Adrenal gland (tissue), 12 donors: ENCODE data around the gene GIGYF2. TPM values are rescaled to one million over a fixed set of nuclear protein-coding genes. Genes with fewer than 3 reads are reported as not detected.

Source experiments
- DNase-seq, 7 donors: peaks; one replicate each; pipeline ENCODE4 v3.0.0-alpha.2; 2019 to 2020
- H3K27ac ChIP-seq, 5 donors: fragments of 200-600 bp; sonication (generic) in 4 of 5; 1 replicate in 3 of 5; 2 replicates in 2 of 5; pipeline versions ENCODE4 v1.5.1 to v1.8.0; 2016 to 2020; ENCODE audit warnings: mild to moderate bottlenecking in 1 of 5
- H3K27me3 ChIP-seq: fragments of 200-600 bp; 2 replicates; pipeline ENCODE4 v1.8.0; 2021
- H3K36me3 ChIP-seq, 2 donors: fragments of 200-600 bp; replicated peaks in 1 of 2; 1 replicate in 1 of 2; 2 replicates in 1 of 2; pipeline versions ENCODE4 v1.5.1 to v1.8.0; 2018 to 2022
- H3K4me1 ChIP-seq, 2 donors: fragments of 200-600 bp; replicated peaks in 1 of 2; 1 replicate in 1 of 2; 2 replicates in 1 of 2; pipeline versions ENCODE4 v1.5.1 to v1.8.0; 2018 to 2021
- H3K4me3 ChIP-seq, 4 donors: fragments of 200-600 bp; sonication (generic) in 3 of 4; one replicate each; pipeline ENCODE4 v1.5.1; 2016 to 2018
- H3K9me3 ChIP-seq, 3 donors: fragments of 200-600 bp; sonication (generic) in 1 of 3; replicated peaks in 1 of 3; 1 replicate in 2 of 3; 2 replicates in 1 of 3; pipeline versions ENCODE4 v1.5.1 to v1.8.0; 2016 to 2021
- CTCF ChIP-seq, 6 experiments: fragments of 450-650 bp in 4 of 6; fragments of 200-600 bp in 2 of 6; sonication (generic) in 1 of 6; IDR thresholded peaks; 1 replicate in 5 of 6; 2 replicates in 1 of 6; pipeline versions ENCODE4 v1.5.1 to v1.8.0; 2016 to 2021; ENCODE audit warnings: antibody characterized with exemption in 6 of 6, mild to moderate bottlenecking in 2 of 6, moderate library complexity in 1 of 6
- POLR2A ChIP-seq, 2 donors: fragments of 450-650 bp; IDR thresholded peaks; one replicate each; pipeline ENCODE4 v1.6.1; 2017; ENCODE audit warnings: antibody characterized with exemption in 2 of 2, mild to moderate bottlenecking in 2 of 2, moderate library complexity in 1 of 2
- WGBS, 4 donors: extraction: QIAGEN DNeasy Blood & Tissue Kit in 2 of 4; methylation state at CpG; one replicate each; pipeline versions ENCODE4 v1.1.5 to v1.1.7; 2013 to 2017; 5-methylcytosine and 5-hydroxymethylcytosine counted together
- intact Hi-C, 2 donors: fragments of 100-400 bp; cut with DNase I; formaldehyde crosslinking; loops; one replicate each; pipeline versions ENCODE4 v1.14.1 to v1.15.0; 2022 to 2023
- polyA plus RNA-seq, 3 donors: library from polyadenylated mRNA; stranded (reverse); fragments of 200-250 nt in 2 of 3; fragments of 350-450 nt in 1 of 3; fragmentation: Illumina TruSeq in 1 of 3; extraction: RNeasy Lipid Tissue Mini Kit (QIAGEN cat#74804) in 1 of 3; gene quantifications; one replicate each; pipeline ENCODE4 v1.2.3, GENCODE V29; 2013 to 2014
- total RNA-seq, 9 donors: library from RNA; depleted of rRNA in 4 of 9; stranded (reverse); fragments of >200 nt in 4 of 9; fragments of 120-200 nt in 1 of 9; fragmentation: NEBNext Ultra II Directional in 1 of 9; extraction: Animal tissue kit (Norgen Biotek cat#: 25700) in 1 of 9; gene quantifications; one replicate each; pipeline versions ENCODE4 v1.1.0 to v1.2.4, GENCODE V29; 2013 to 2023
- donor health status: healthy with polysubstance abuse.
- donor health status: Bipolar disorder and iron deficiency.
- donor health status: DM: yes; HTN: yes; CAD: no.
- donor health status: DM: no; HTN: no; CAD: no.
- donor health status: DM: no; HTN: no; CAD: no.
- donor health status: DM: yes; HTN: yes; CAD: no.

The GIGYF2 gene
- total and polyA plus RNA-seq, 12 donors = 13.5 to 93.7 (median 65.4) TPM

GRCh38 chr2:232779934-232780333 is 82.8 kb downstream of the GIGYF2 start:
- no peaks in the 10 kb centered on the region for H3K27me3 ChIP-seq
- H3K9me3 ChIP-seq = no peaks in the 10 kb centered on the region
- no peak for DNase-seq
- intact Hi-C loops = loop anchor here in 1 of 2 donors (10.0 kb wide), 1 partner anchor 175 kb away; no protein-coding TSS in a partner anchor
- H3K27ac ChIP-seq = no peak overlapping the region
- H3K4me3 ChIP-seq = no peak overlapping the region
- TF ChIP-seq CTCF (IDR thresholded peaks at IDR 0.05) (no peak), POLR2A (IDR thresholded peaks at IDR 0.05) (no peak)
- peaks cover 0 to 3% of the 10 kb centered on the region in 2 donors for H3K4me1 ChIP-seq
- peaks cover 0 to 4% of the 10 kb centered on the region in 2 donors for H3K36me3 ChIP-seq
- 67 to 91% (median 83%) methylated on average over 1 of the region's 1 CpG for WGBS, 4 donors

- intact Hi-C loops = loop anchor here in 1 of 2 donors (10.0 kb wide), 1 partner anchor 177 kb away; no protein-coding TSS in a partner anchor
- peak in 4 of 7 donors; percentile 33 to 49 (median 48) for DNase-seq
- Histone ChIP-seq H3K4me3 (no peak overlapping the region), H3K9me3 (no peaks in the 10 kb centered on the region), H3K4me1 (peaks cover 0 to 3% of the 10 kb centered on the region in 2 donors), H3K27me3 (no peaks in the 10 kb centered on the region), H3K27ac (no peak overlapping the region), H3K36me3 (peaks cover 0 to 4% of the 10 kb centered on the region in 2 donors)
- TF ChIP-seq POLR2A (IDR thresholded peaks at IDR 0.05) (no peak), CTCF (IDR thresholded peaks at IDR 0.05) (no peak)
Observed at GRCh38 chr2:232781765-232782164, 84.6 kb downstream of the GIGYF2 start.

- Histone ChIP-seq H3K4me1 (peaks cover 0 to 3% of the 10 kb centered on the region in 2 donors), H3K27ac (no peak overlapping the region), H3K9me3 (no peaks in the 10 kb centered on the region), H3K27me3 (no peaks in the 10 kb centered on the region), H3K36me3 (peaks cover 0 to 15% of the 10 kb centered on the region in 2 donors), H3K4me3 (no peak overlapping the region)
- TF ChIP-seq CTCF (IDR thresholded peaks at IDR 0.05) (no peak), POLR2A (IDR thresholded peaks at IDR 0.05) (no peak)
- intact Hi-C loops = loop anchor here in 1 of 2 donors (10.0 kb wide), 1 partner anchor 178 kb away; no protein-coding TSS in a partner anchor
- DNase-seq = no peak
Observed at GRCh38 chr2:232783278-232783677, 86.1 kb downstream of the GIGYF2 start.

- H3K36me3 ChIP-seq = peaks cover 0 to 40% of the 10 kb centered on the region in 2 donors
- no peaks in the 10 kb centered on the region for H3K4me1 ChIP-seq
- no peaks in the 10 kb centered on the region for H3K27me3 ChIP-seq
- no peaks in the 10 kb centered on the region for H3K9me3 ChIP-seq
- DNase-seq = no peak
- no peak overlapping the region for H3K27ac ChIP-seq
- intact Hi-C loops = loop anchor here in 1 of 2 donors (10.0 kb wide), 1 partner anchor 183 kb away; no protein-coding TSS in a partner anchor
- no peak for TF ChIP-seq POLR2A (IDR thresholded peaks at IDR 0.05)
- TF ChIP-seq CTCF (IDR thresholded peaks at IDR 0.05) = no peak
- H3K4me3 ChIP-seq = no peak overlapping the region
Observed at GRCh38 chr2:232787806-232788205, 90.7 kb downstream of the GIGYF2 start.
